GM12892 (cell line): ENCODE data around the gene HSD17B2.

Experiments used
- DNase-seq: peaks from one replicate; pipeline ENCODE4 v3.0.0; 2011; ENCODE audit not compliant: insufficient read length
- FAIRE-seq: peaks from 2 replicates; lab custom pipeline; 2011; peaks lifted over from hg19 to GRCh38; lab: Jason Lieb, UNC
- POLR2A ChIP-seq: IDR thresholded peaks from 2 replicates; pipeline ENCODE4 v1.6.1; 2011; ENCODE audit warnings: low read depth, low read length, control low read depth
- POLR2AphosphoS5 ChIP-seq: IDR thresholded peaks from 2 replicates; pipeline ENCODE4 v1.6.1; 2011; ENCODE audit warnings: low read depth, low read length, control low read depth
- TAF1 ChIP-seq: IDR thresholded peaks from 2 replicates; pipeline ENCODE4 v1.6.1; 2011; ENCODE audit warnings: low read depth, mild to moderate bottlenecking, control low read depth, low read length, borderline replicate concordance

Gene HSD17B2

GRCh38 chr16:82055728-82056549 lies 20.9 kb downstream of the HSD17B2 start:
- TF ChIP-seq POLR2AphosphoS5, result no peak
- no peak for TF ChIP-seq TAF1
- no peak for TF ChIP-seq POLR2A
- FAIRE-seq (no peak), DNase-seq (no peak)

- TF ChIP-seq POLR2A, result no peak
- no peak for TF ChIP-seq TAF1
- TF ChIP-seq POLR2AphosphoS5, result no peak
- FAIRE-seq, result no peak
- DNase-seq, result no peak
Observed at GRCh38 chr16:82056550-82056896, 21.5 kb downstream of the HSD17B2 start.

- TF ChIP-seq POLR2AphosphoS5, result no peak
- TF ChIP-seq TAF1, result no peak
- no peak for TF ChIP-seq POLR2A
- DNase-seq, result no peak
- no peak for FAIRE-seq
Observed at GRCh38 chr16:82059161-82059982, 24.3 kb downstream of the HSD17B2 start.

GRCh38 chr16:82059983-82060421 lies 24.9 kb downstream of the HSD17B2 start:
- FAIRE-seq (no peak), DNase-seq (no peak)
- no peak for TF ChIP-seq TAF1
- TF ChIP-seq POLR2AphosphoS5, result no peak
- no peak for TF ChIP-seq POLR2A

- DNase-seq (no peak), FAIRE-seq (no peak)
- TF ChIP-seq TAF1 (no peak), POLR2A (no peak), POLR2AphosphoS5 (no peak)
Observed at GRCh38 chr16:82061861-82062525, 26.9 kb downstream of the HSD17B2 start.

- no peak for FAIRE-seq
- DNase-seq, result no peak
- TF ChIP-seq TAF1, result no peak
- TF ChIP-seq POLR2AphosphoS5, result no peak
- no peak for TF ChIP-seq POLR2A
Observed at GRCh38 chr16:82062645-82063058, 27.6 kb downstream of the HSD17B2 start.

GRCh38 chr16:82063456-82064082 lies 28.5 kb downstream of the HSD17B2 start:
- TF ChIP-seq POLR2A, result no peak
- TF ChIP-seq TAF1, result no peak
- TF ChIP-seq POLR2AphosphoS5, result no peak
- DNase-seq (no peak), FAIRE-seq (no peak)

GRCh38 chr16:82067042-82067803 lies 32.2 kb downstream of the HSD17B2 start:
- FAIRE-seq (no peak), DNase-seq (no peak)
- no peak for TF ChIP-seq POLR2AphosphoS5
- TF ChIP-seq POLR2A, result no peak
- TF ChIP-seq TAF1, result no peak

GRCh38 chr16:82067804-82068325 lies 32.8 kb downstream of the HSD17B2 start:
- FAIRE-seq, result no peak
- DNase-seq, result no peak
- TF ChIP-seq POLR2AphosphoS5 (no peak), TAF1 (no peak), POLR2A (no peak)

GRCh38 chr16:82070656-82071369 lies 35.8 kb downstream of the HSD17B2 start:
- no peak for TF ChIP-seq POLR2A
- no peak for TF ChIP-seq TAF1
- TF ChIP-seq POLR2AphosphoS5, result no peak
- no peak for FAIRE-seq
- no peak for DNase-seq

GRCh38 chr16:82071421-82071820 lies 36.4 kb downstream of the HSD17B2 start:
- no peak for FAIRE-seq
- no peak for DNase-seq
- TF ChIP-seq TAF1, result no peak
- TF ChIP-seq POLR2A, result no peak
- no peak for TF ChIP-seq POLR2AphosphoS5
